ENCODE measurements around the gene RASEF.

The RASEF gene

DNA sequence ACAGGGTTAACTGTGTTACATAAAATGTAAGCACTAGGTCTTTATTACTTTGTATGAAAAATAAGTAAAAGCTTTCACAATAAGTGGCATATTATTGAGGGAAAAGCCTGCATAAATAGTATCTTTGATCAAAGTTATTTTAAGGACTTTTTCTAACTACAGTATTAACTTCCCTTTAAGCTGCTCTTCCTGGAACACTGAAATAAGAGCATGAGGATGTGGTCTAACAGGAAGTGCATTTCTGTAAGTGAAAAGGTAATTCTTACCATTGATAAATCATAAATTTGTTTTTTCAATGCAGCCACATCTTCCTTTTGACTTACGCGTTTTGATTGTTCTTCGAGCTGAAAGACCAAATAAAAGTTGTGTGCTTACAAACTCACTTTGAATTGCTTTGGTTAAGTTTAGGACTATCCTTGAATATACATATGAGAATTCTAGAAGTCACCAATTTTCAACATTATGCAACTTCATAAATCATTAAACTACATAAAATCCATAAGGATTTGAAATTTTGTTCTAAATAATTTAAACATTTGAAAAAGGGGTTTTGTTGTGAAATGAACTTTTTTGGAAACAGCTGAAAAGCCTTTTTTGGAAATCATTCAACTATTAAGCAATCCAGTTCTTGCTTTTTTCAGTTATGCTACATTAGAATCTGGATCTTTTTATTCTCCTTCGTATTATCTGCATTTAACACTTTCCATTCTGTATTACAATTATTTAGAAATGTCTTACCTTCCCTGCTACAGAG lies 50.6 kb downstream of the RASEF start:
- in situ Hi-C loops (cut with HindIII; ENCODE audit: low sequenced_read_pairs), result no loop called here
- H3K4me3 ChIP-seq (ENCODE audit: low read depth, low read length), result no peak overlapping the region
- no peak for DNase-seq (ENCODE audit: low read depth)
- TF ChIP-seq, protein P1, sequence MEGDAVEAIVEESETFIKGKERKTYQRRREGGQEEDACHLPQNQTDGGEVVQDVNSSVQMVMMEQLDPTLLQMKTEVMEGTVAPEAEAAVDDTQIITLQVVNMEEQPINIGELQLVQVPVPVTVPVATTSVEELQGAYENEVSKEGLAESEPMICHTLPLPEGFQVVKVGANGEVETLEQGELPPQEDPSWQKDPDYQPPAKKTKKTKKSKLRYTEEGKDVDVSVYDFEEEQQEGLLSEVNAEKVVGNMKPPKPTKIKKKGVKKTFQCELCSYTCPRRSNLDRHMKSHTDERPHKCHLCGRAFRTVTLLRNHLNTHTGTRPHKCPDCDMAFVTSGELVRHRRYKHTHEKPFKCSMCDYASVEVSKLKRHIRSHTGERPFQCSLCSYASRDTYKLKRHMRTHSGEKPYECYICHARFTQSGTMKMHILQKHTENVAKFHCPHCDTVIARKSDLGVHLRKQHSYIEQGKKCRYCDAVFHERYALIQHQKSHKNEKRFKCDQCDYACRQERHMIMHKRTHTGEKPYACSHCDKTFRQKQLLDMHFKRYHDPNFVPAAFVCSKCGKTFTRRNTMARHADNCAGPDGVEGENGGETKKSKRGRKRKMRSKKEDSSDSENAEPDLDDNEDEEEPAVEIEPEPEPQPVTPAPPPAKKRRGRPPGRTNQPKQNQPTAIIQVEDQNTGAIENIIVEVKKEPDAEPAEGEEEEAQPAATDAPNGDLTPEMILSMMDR (IDR thresholded peaks at IDR 0.05; ENCODE audit: low read depth, low read length, missing control alignments), result no peak

DNA sequence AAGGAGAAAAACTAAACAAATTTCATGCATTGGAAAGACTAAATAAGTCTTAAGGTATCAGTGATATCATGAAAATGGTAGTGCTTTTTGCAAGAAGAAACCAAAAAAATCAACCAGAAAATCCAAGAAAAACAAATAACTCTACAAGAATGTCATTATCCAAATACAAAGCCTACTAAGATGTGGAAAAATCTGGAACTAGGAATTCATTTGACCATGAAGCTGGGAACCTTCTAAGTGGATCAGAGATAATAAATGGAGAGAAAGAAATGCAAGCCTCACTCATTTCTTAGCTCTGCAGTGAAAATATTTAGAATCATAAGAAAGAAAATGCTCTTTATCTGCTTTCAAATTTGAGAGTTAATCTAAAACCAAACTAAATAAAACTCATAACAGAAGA lies 51.3 kb downstream of the RASEF start:
- in situ Hi-C loops (cut with HindIII; ENCODE audit: low sequenced_read_pairs), result no loop called here
- DNase-seq (ENCODE audit: low read depth), result peak; percentile 86
- TF ChIP-seq, protein P1 (IDR thresholded peaks at IDR 0.05; ENCODE audit: low read depth, low read length, missing control alignments), result no peak
- H3K4me3 ChIP-seq (ENCODE audit: low read depth, low read length), result no peak overlapping the region

DNA sequence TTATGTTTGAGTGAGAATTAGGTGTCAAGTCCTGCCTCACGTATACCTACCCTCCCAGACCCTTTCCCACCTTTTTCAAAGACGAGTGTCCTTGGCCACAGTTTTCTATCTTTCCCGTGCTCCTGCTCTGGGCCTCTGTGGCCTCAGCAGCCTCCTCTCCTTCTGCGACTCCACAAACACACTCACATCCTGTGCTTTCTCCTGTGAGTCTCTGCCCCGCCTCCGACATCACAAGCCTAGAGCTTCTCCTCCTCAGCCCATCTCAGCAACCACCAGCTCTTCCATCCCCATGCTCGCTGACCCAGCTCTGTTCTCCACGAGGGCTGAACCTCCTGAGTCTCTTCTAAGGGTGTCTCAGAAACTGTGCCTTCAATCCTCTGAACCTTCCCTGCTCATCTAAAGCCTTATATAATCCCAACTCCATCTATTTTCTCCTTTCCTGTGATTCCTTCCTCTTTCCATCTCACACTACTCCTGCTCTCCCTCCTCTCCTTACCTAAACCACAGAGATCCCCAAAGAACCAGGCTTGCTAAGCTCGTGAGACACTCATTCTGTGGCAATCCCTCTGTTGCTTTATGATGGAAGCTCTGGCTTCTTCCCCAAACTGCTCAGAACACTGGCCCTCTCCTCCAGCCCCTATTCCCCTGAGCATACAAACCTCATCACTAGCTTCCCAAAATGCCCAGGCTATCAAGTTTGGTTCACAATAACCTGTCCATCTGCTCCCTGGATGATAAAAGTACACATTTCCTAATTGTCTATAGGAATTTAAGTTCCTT lies 55.2 kb downstream of the RASEF start:
- TF ChIP-seq, protein P1 (IDR thresholded peaks at IDR 0.05; ENCODE audit: low read depth, low read length, missing control alignments), result no peak
- in situ Hi-C loops (cut with HindIII; ENCODE audit: low sequenced_read_pairs), result no loop called here
- no peak for DNase-seq (ENCODE audit: low read depth)

DNA sequence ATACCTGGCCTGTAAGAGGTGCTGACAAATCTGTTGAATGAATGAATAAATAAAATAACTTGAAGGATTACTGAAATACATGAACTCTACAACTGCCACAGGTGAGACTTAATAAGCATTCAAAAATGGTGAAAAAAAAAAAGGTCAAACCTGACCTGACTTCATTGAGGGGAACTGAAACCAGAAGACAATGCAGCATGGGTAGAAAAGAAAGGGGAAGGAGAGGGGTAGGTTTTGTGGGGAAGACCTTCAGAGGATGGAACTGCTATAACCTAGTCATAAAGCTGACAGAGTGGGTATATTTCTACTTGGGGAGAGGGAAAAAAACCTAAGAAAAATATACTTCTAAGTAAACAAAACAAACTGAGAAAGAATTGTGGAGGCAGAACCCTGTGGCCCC lies 56.6 kb downstream of the RASEF start:
- in situ Hi-C loops (cut with HindIII; ENCODE audit: low sequenced_read_pairs), result no loop called here
- TF ChIP-seq, protein P1 (IDR thresholded peaks at IDR 0.05; ENCODE audit: low read depth, low read length, missing control alignments), result no peak
- H3K4me3 ChIP-seq (ENCODE audit: low read depth, low read length), result no peak overlapping the region
- no peak for DNase-seq (ENCODE audit: low read depth)

More for the DNA sequence above, 55.2 kb downstream of the RASEF start:
- no peak overlapping the region for H3K4me3 ChIP-seq (ENCODE audit: low read depth, low read length)

- DNase-seq (ENCODE audit: low read depth), result no peak
- TF ChIP-seq, protein P1 (IDR thresholded peaks at IDR 0.05; ENCODE audit: low read depth, low read length, missing control alignments), result no peak
- in situ Hi-C loops (cut with HindIII; ENCODE audit: low sequenced_read_pairs), result no loop called here
Measured at GRCh38 chr9:83005963-83006362, 57.0 kb downstream of the RASEF start.

GRCh38 chr9:83005361-83005760 lies 57.6 kb downstream of the RASEF start:
- TF ChIP-seq, protein P1 (IDR thresholded peaks at IDR 0.05; ENCODE audit: low read depth, low read length, missing control alignments), result no peak
- no peak overlapping the region for H3K4me3 ChIP-seq (ENCODE audit: low read depth, low read length)
- in situ Hi-C loops (cut with HindIII; ENCODE audit: low sequenced_read_pairs), result no loop called here
- no peak for DNase-seq (ENCODE audit: low read depth)

More at GRCh38 chr9:83005963-83006362, 57.0 kb downstream of the RASEF start:
- no peak overlapping the region for H3K4me3 ChIP-seq (ENCODE audit: low read depth, low read length)
